Testis (tissue), 3 donors: ENCODE data around the gene SH2D1B. TPM values are rescaled to one million over a fixed set of nuclear protein-coding genes. Genes with fewer than 3 reads are reported as not detected.
"Not testable (repeated sequence)": the region's sequence is repeated elsewhere in the genome, so short reads cannot be mapped to it uniquely, and the experiment has no call there.

Experiments used
- DNase-seq: peaks from one replicate; pipeline ENCODE4 v3.0.0-alpha.2; 2019
- H3K27ac ChIP-seq, 2 donors: fragments of 200-600 bp; sonication (generic); one replicate each; pipeline ENCODE4 v1.5.1; 2019
- H3K27me3 ChIP-seq: fragments of 200-600 bp; sonication (generic); one replicate; pipeline ENCODE4 v1.5.1; 2019
- H3K36me3 ChIP-seq: fragments of 200-600 bp; sonication (generic); one replicate; pipeline ENCODE4 v1.5.1; 2017; ENCODE audit warnings: low read depth; ENCODE audit errors: missing control alignments
- H3K4me1 ChIP-seq: fragments of 200-600 bp; sonication (generic); one replicate; pipeline ENCODE4 v1.5.1; 2019
- H3K4me3 ChIP-seq, 2 donors: fragments of 200-600 bp; sonication (generic); one replicate each; pipeline ENCODE4 v1.5.1; 2017 to 2019
- H3K9me3 ChIP-seq: fragments of 200-600 bp; sonication (generic); one replicate; pipeline ENCODE4 v1.5.1; 2017
- CTCF ChIP-seq, 3 experiments: fragments of 450-650 bp in 2 of 3; fragments of 200-600 bp in 1 of 3; sonication (generic) in 1 of 3; IDR thresholded peaks; one replicate each; pipeline ENCODE4 v1.5.1; 2016 to 2019; ENCODE audit warnings: antibody characterized with exemption in 3 of 3, mild to moderate bottlenecking in 2 of 3, moderate library complexity in 1 of 3
- POLR2A ChIP-seq: fragments of 450-650 bp; IDR thresholded peaks from one replicate; pipeline ENCODE4 v1.6.1; 2017; ENCODE audit warnings: antibody characterized with exemption, mild to moderate bottlenecking, moderate library complexity
- WGBS, 2 donors: methylation state at CpG; one replicate each; pipeline ENCODE4 v1.1.5; 2018; 5-methylcytosine and 5-hydroxymethylcytosine counted together
- intact Hi-C: fragments of 100-400 bp; cut with DNase I; formaldehyde crosslinking; loops from one replicate; pipeline ENCODE4 v1.15.1; 2023; ENCODE audit warnings: low total_unique reads
- polyA plus RNA-seq: library from polyadenylated mRNA; stranded (reverse); fragments of 350-450 nt; fragmentation: Illumina TruSeq; extraction: RNeasy Lipid Tissue Mini Kit (QIAGEN cat#74804); gene quantifications from one replicate; pipeline ENCODE4 v1.2.3, GENCODE V29; 2014; ENCODE audit warnings: low read depth, low replicate concordance; ENCODE audit not compliant: insufficient read depth
- total RNA-seq, 2 donors: library from RNA; depleted of rRNA; stranded (reverse); fragments of >200 nt; gene quantifications; one replicate each; pipeline ENCODE4 v1.2.3, GENCODE V29; 2016

SH2D1B gene
- total and polyA plus RNA-seq, 3 donors from 2014 or later, result 0.59 to 1.3 (median 0.62) TPM

- H3K4me3 ChIP-seq, result no peak overlapping the region
- no peak for TF ChIP-seq POLR2A
- TF ChIP-seq CTCF (IDR thresholded peaks at IDR 0.05), result peak in 2 of 3 experiments; percentile 44 to 50
- H3K4me1 ChIP-seq, result no peaks in the 10 kb centered on the region
- H3K27ac ChIP-seq, result no peak overlapping the region
- peak; percentile 47 for DNase-seq
- H3K36me3 ChIP-seq, result no peaks in the 10 kb centered on the region
- WGBS, 2 donors, result 56 to 83% methylated on average over 4 to 5 of the region's 5 CpGs
- no peaks in the 10 kb centered on the region for H3K27me3 ChIP-seq
- intact Hi-C loops, result no loop called here
- no peaks in the 10 kb centered on the region for H3K9me3 ChIP-seq
These were observed 54.2 kb downstream of the SH2D1B start for GRCh38 chr1:162357681-162358266.

- Histone ChIP-seq H3K36me3 (no peaks in the 10 kb centered on the region), H3K9me3 (no peaks in the 10 kb centered on the region), H3K27ac (no peak overlapping the region), H3K4me1 (no peaks in the 10 kb centered on the region), H3K27me3 (no peaks in the 10 kb centered on the region), H3K4me3 (no peak overlapping the region)
- DNase-seq, result no peak
- WGBS, 2 donors, result 76 to 88% methylated on average over 3 to 5 of the region's 5 CpGs
- TF ChIP-seq POLR2A (no peak), CTCF (IDR thresholded peaks at IDR 0.05) (no peak)
- intact Hi-C loops, result no loop called here
These were observed 58.2 kb downstream of the SH2D1B start for GRCh38 chr1:162353702-162354101.

- Histone ChIP-seq H3K9me3 (no peaks in the 10 kb centered on the region), H3K4me1 (no peaks in the 10 kb centered on the region), H3K27me3 (no peaks in the 10 kb centered on the region), H3K36me3 (no peaks in the 10 kb centered on the region), H3K27ac (no peak overlapping the region), H3K4me3 (no peak overlapping the region)
- TF ChIP-seq POLR2A, result no peak
- TF ChIP-seq CTCF (IDR thresholded peaks at IDR 0.05), result no peak
- 93% methylated on average over 9 of the region's 9 CpGs for WGBS, 2 donors
- intact Hi-C loops, result no loop called here
- DNase-seq, result no peak
These were observed 58.9 kb downstream of the SH2D1B start for GRCh38 chr1:162353078-162353477.

- H3K27ac ChIP-seq, H3K27me3 ChIP-seq, intact Hi-C loops, H3K4me1 ChIP-seq, DNase-seq, H3K4me3 ChIP-seq, H3K36me3 ChIP-seq, H3K9me3 ChIP-seq: not testable (repeated sequence)
- 88 to 100% methylated on average over 3 of the region's 4 CpGs for WGBS, 2 donors
These were observed 60.1 kb downstream of the SH2D1B start for GRCh38 chr1:162351874-162352273.

GRCh38 chr1:162351246-162351842 is 60.6 kb downstream of the SH2D1B start:
- Histone ChIP-seq H3K4me1 (no peaks in the 10 kb centered on the region), H3K36me3 (no peaks in the 10 kb centered on the region)
- WGBS, 2 donors, result 68 to 77% methylated on average over 6 of the region's 6 CpGs

More at GRCh38 chr1:162351246-162351842, 60.6 kb downstream of the SH2D1B start:
- DNase-seq, result no peak
- Histone ChIP-seq H3K4me3 (no peak overlapping the region), H3K9me3 (no peaks in the 10 kb centered on the region), H3K27me3 (no peaks in the 10 kb centered on the region), H3K27ac (no peak overlapping the region)
- intact Hi-C loops, result no loop called here
- TF ChIP-seq CTCF (IDR thresholded peaks at IDR 0.05) (no peak), POLR2A (no peak)
